Neural progenitor cell (in vitro differentiated cells): ENCODE data around the gene PEX11B.

Experiments used
- CTCF ChIP-seq: fragments of 200-600 bp; sonication (generic); IDR thresholded peaks from 2 replicates; pipeline ENCODE4 v1.5.1; 2017; ENCODE audit warnings: antibody characterized with exemption, mild to moderate bottlenecking
- EZH2 ChIP-seq: fragments of 200-600 bp; sonication (generic); IDR thresholded peaks from 2 replicates; pipeline ENCODE4 v1.6.1; 2017; ENCODE audit warnings: antibody characterized with exemption, mild to moderate bottlenecking, moderate library complexity
- EZH2phosphoT487 ChIP-seq: fragments of 200-600 bp; sonication (generic); IDR thresholded peaks from 2 replicates; pipeline ENCODE4 v1.6.1; 2017; ENCODE audit warnings: antibody characterized with exemption

GRCh38 chr1:145912128-145912641 lies 6.3 kb downstream of the PEX11B start:
- TF ChIP-seq EZH2phosphoT487 (no peak), EZH2 (no peak), CTCF (no peak)
